HG03066 (cell line): ENCODE measurements around the gene BCCIP.

Experiments
- ATAC-seq: cut with Tn5 transposase; IDR thresholded peaks from one replicate; pipeline ENCODE4 v1.9.1; 2021; ENCODE audit warnings: low read depth; ENCODE audit not compliant: unreplicated experiment

BCCIP gene

DNA sequence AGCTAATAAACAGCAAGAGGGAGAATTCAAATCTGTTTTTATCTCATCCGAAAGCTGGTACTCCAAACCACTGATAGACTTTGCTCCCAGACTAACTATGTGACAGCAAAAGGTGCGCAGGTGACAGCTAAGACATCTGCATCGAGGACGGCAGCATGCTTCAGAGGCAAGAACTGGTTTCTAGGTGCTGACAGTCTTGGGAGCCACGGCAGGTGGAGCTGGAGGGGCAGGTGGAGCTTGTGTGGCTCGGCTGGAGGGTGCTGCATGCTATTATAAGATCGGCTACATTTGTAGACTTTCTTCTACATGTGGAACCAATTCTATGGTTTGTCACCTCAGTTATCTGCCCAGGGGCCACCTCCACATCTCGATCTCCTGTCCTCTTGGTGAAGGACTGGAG lies 25.9 kb upstream of the BCCIP start:
- ATAC-seq, result no peak

DNA sequence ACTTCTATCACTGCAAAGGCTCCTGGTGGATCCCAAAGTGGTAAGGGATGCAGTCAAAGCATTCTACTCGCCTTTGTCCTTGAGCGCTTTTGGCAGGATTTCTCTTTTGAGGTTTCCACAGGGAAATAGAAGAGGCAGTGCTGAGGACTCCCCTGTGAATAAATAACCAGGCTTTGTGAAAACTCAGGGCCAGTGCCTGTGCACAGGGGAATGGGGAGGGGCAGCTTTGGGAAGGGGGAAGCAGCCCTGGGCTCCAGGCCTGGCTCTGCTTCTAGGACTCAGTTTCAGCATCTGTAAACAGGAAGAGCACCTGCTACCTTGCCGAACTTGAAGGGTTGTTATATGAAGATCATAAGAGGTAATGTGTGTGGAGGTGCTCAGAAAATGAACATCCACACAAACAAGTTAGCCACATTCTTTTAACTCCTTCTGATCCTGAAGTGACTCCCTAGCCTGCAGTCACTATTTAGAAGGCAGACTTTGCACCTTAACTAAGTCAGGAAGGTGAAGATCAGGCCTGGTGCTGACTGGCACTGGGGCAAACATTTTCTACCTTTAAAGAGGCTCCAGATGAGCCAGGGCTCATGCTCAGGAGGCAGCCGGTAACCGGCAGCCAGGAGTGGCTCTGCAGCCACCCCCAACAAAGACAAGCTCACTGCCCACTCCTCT lies 25.2 kb upstream of the BCCIP start:
- no peak for ATAC-seq

GRCh38 chr10:125799451-125800182 lies 23.7 kb upstream of the BCCIP start:
- ATAC-seq, result no peak

DNA sequence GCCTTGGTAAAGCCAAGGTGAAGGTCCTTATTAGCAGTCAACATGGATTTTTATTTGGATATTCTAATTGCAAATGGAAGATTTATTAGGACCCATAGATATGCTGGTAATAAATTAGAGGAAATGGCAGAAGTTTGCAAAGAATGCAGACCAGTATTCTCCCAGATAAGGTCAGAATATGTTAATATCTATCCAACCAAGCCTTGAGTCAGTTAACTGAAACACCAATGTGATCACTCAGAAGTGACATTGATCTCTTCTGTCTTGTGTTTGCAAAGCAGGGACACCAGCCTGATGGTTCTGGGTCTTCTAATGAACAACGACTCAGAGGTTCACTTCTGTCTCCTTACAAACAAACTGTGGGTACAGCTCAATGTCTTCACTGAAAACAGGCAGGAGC lies 21.8 kb upstream of the BCCIP start:
- no peak for ATAC-seq

GRCh38 chr10:125802131-125802530 lies 21.2 kb upstream of the BCCIP start:
- ATAC-seq, result no peak

- ATAC-seq, result no peak
Observed at GRCh38 chr10:125802739-125803138, 20.6 kb upstream of the BCCIP start.

DNA sequence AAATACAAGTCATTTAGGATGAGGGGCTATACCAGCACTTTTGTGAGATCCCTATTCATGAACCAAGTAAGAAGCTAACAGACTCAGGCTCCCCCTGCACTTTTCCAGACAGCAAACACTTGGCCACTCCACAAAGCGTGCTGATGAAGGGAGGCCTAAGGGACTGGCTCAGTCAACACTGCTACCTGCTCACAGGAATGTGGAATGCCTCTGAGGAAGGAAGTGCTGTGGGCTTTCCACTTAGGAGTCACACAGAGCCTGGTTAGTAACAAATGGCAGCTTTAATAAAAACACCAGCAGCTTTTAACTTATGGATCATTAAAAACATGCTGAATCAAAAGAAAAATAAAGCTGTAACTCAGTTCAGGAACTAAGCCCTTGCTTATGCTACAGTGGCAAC lies 15.3 kb upstream of the BCCIP start:
- ATAC-seq, result no peak

DNA sequence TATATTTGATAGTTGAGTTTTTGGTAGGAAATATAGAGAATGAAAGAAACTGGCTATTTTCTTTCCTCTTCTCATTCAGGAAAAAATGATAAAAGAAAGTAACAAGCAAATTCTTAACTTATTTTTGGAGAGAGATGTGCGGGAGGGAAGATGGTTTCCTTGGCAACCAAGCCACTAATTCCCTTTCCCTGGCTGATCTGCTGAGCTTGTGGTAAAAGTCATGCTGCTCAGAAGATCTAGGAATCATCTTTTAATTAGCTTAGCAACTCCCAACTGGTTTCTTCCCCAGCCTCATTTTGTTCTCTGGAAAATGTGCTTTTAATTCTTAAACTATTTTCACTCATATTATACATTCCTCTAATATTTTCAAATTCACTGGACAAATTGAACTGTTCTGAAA lies 12.1 kb upstream of the BCCIP start:
- no peak for ATAC-seq

DNA sequence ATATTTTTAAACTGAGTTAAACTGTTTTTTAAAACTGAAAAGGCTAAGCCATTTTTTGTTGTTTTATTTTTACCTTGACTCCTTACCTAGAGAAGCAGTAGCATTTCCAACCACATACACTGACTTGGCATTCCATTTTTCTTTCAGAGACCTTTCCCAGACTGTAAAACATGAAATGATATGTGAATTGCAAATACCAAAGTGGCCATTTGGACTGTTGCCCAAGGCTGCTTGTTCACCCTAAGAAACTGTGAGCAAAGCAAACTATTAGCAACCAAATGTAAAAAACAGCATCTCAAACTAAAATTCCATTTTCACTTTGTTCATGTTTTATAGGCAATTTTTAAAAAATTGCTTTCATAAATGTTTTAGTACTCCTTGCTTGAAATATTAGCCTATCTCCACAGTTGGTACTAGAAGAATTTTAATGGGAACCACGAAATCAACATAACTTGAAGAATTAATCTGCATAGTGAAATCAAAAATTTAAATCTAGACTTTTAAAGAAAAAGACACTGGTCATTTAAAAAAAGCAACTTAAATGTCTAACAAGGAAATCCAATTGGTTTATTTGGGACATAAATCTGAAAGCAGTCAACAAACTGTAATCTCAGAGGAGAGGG lies 11.1 kb upstream of the BCCIP start:
- ATAC-seq, result no peak

GRCh38 chr10:125815764-125816163 lies 7.6 kb upstream of the BCCIP start:
- no peak for ATAC-seq

- no peak for ATAC-seq
Observed at GRCh38 chr10:125816548-125816947, 6.8 kb upstream of the BCCIP start.

- ATAC-seq, result no peak
Observed at GRCh38 chr10:125817337-125817946, 5.9 kb upstream of the BCCIP start.

GRCh38 chr10:125820701-125821100 lies 2.6 kb upstream of the BCCIP start:
- ATAC-seq, result peak; percentile 45

DNA sequence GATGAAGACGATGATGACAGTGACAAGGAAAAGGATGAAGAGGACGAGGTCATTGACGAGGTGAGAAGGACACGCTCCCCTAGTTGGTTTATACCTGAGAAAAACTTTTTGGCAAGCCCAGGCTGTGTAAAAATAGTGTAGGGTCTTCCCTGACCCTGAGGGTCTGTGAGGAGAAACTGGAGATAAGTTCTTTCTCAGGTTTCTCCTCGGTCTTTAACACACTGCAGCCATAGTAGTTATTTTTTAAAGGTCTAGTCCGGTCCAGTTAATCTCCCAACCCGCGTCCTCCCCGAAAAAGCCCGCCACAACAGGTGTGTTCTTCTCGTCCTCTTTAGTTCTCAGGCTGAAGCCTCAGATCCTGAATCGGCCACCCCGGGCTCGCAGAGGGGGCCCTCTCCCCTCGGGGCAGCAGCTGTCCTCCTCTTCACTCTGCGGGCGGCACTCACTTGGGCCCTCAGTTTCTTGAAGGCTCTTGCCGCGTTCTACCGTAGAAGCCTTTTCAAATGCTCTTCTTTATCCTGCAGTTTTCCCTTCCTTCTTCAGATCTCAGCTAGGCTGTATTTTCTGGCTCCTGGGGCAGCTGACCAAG lies 411 bp downstream of the BCCIP start:
- ATAC-seq, result no peak

DNA sequence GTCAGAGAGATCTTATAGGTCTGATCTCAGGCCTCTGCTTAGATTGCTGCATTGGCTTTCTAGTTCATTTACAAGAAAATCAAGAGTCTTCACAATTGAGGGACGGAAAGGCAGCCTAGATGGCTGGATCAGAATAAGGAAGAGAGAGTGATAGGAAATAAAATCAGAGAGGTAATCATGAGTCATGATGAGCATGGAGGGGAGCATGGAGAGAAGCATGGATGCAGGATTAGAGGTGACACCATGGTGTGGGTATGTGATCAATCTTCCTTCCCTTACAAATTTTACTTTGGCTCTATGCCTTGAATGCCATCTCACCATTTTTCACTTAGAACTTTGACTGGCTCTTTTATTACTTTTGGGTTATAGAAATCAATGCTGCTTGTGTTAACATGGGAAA lies 1.4 kb downstream of the BCCIP start:
- ATAC-seq, result no peak

DNA sequence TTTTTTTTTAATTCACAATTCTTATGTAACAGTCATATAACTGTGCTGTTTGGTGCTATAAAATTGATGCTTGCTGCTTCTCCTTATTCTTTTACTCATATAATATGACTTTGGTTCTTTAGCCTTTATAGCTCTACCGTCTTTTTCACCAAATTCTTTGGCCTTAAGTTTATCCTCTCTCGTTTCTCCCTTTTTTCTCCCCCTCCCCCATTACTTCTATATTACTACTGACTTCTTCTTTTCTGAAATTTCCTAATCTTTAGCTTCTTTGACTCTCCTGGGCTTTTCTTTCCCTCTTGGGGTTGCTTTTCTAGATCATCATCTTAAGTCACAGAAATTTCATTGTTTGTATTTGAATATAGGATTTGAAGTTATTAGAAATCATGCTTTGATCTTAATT lies 3.8 kb downstream of the BCCIP start:
- no peak for ATAC-seq

DNA sequence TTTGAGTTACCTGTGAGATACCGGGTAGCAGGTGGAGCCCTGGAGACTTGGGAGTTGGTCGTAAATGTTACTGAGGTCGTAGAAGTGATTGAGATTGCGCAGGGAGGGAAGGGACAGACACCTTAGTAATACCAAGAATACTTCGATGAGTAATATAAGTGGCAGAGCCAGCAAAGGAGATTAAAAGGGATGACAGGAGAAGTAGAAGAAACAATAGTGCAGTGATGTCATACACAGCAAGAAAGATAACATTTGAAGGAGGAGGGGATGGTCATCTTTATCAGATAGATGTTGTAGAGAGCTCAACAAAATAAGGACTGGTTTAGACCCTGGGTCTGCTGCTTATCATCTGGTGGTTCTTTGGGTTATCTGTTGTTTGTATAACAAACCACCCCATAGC lies 5.0 kb downstream of the BCCIP start:
- no peak for ATAC-seq

DNA sequence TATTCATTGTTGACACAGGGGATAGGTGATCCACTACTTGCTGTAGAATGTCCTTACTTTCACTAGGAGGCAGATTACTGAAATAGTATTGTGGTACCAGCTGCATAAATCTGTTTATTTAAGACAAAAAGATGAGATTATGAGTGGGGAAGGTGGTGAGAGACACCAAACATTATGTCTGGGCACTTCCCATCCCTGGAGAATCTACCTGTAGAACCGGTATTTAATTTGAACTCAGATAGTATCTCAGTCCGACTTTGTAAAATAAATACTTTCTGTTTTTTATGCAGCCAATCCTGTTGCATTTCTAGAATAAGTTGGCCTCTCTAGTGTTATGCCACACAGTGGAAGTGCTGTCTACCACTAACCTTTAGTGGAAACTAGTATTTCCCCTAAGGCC lies 13.4 kb downstream of the BCCIP start:
- ATAC-seq, result no peak

DNA sequence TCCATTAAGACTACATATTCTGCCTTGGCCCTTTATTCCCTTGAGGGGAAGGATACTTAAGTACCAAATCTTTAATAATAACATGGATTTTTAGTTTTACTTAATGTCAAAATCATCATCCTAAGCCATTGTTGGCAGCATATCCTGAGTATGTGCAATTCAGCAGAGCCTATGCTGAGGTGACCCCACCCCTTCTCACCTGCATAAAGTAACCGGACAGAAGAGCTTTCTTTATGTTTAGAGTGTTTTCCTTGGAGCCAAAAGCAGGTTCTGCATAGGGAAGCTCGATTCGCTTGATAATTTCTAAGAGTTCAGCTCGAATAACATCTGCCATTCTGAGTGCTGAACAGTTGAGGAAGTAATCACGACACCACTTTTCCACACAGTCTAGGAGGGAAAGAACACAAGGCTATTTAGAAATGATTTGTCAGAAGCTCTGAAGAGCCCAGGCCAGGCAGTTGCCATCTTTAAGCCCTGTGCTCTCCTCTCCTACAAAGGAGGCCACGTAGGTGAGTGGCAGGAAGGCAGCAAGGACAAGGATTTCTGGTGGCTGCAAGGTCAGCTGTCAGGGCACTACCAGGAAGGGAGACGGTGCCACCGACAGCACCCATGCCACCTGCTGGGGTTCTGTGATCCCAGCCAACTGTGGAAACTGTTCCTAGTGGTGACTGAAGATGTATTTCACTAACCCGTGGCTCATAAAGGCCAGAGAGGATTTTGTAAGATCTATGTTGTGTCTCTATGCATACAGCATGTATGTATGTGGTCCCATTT lies 15.6 kb downstream of the BCCIP start:
- no peak for ATAC-seq

GRCh38 chr10:125840406-125840805 lies 17.1 kb downstream of the BCCIP start:
- no peak for ATAC-seq
